Spleen (tissue), 7 donors: ENCODE data around the gene DLG2.

Experiments used
- CTCF ChIP-seq, 11 experiments: fragments of 200-600 bp in 7 of 11; fragments of 450-650 bp in 4 of 11; sonication (generic) in 4 of 11; IDR thresholded peaks in 8 of 11; conservative IDR thresholded peaks in 3 of 11; 1 replicate in 7 of 11; 2 replicates in 4 of 11; pipeline versions ENCODE4 v1.4.0 to v1.8.0; 2016 to 2021; ENCODE audit warnings: antibody characterized with exemption in 11 of 11, inconsistent platforms in 4 of 11, mild to moderate bottlenecking in 1 of 11
- POLR2A ChIP-seq, 3 donors: fragments of 450-650 bp; IDR thresholded peaks; one replicate each; pipeline ENCODE4 v1.5.1; 2017; ENCODE audit warnings: antibody characterized with exemption in 3 of 3, mild to moderate bottlenecking in 1 of 3
- POLR2AphosphoS5 ChIP-seq, 3 donors: sonication (generic); formaldehyde crosslinking; IDR thresholded peaks; one replicate each; pipeline ENCODE4 v1.5.1; 2017; ENCODE audit warnings: antibody characterized with exemption in 3 of 3
- donor health status: DM: no; HTN: no; CAD: no; lungs with moderate emphysema.
- donor health status: DM: no; HTN: no; CAD: no.
- donor health status: DM: no; HTN: no; CAD: no.

- no peak for TF ChIP-seq CTCF (IDR thresholded peaks at IDR 0.05 in 8 of 11, conservative IDR thresholded peaks at IDR 0.05 in 3 of 11)
- no peak for TF ChIP-seq POLR2A (IDR thresholded peaks at IDR 0.05)
- no peak for TF ChIP-seq POLR2AphosphoS5 (IDR thresholded peaks at IDR 0.05)
Measured at GRCh38 chr11:84681456-84681855, 945.7 kb downstream of the DLG2 start.
